GM19328 (cell line): Measurements from ENCODE around the gene ZNF366.

ENCODE experiments used
- ATAC-seq: cut with Tn5 transposase; IDR thresholded peaks from one replicate; pipeline ENCODE4 v1.9.1; 2021; ENCODE audit warnings: mild to moderate bottlenecking, moderate library complexity; ENCODE audit not compliant: unreplicated experiment

The ZNF366 gene

GRCh38 chr5:72445969-72446368 lies 61.2 kb downstream of the ZNF366 start:
- ATAC-seq = no peak

GRCh38 chr5:72443883-72444282 lies 63.3 kb downstream of the ZNF366 start:
- no peak for ATAC-seq

GRCh38 chr5:72441862-72442540 lies 65.2 kb downstream of the ZNF366 start:
- ATAC-seq = no peak

DNA sequence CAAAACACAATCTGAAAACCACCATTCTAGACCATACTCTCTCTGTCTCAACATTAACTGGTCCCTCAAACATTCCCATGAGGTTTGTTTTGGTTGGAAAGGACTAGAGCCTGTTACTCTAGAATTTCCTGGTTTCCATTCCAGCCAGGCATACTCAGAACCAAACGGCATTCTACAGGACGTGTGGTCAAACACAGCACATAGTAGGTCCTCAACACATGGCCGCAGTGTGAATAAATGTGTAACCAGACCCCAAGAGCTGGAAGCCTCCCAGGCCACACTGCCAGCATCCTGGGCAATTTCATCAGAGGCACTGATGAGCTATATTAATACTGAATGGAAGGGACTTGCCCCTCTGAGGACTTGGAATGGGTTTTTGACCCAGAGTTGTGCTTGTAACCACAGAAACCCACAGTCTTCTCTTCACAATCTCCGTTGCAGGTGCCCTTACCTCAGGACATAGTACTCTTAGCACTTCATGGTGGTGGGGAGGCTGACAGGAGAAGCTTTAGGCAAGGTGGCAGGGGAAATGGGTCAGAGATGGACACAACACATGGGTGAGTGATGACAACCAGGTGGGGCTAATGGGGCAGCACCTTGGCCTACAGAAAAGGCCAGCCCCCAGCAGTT lies 66.0 kb downstream of the ZNF366 start:
- ATAC-seq = no peak

GRCh38 chr5:72440207-72440638 lies 67.0 kb downstream of the ZNF366 start:
- no peak for ATAC-seq

DNA sequence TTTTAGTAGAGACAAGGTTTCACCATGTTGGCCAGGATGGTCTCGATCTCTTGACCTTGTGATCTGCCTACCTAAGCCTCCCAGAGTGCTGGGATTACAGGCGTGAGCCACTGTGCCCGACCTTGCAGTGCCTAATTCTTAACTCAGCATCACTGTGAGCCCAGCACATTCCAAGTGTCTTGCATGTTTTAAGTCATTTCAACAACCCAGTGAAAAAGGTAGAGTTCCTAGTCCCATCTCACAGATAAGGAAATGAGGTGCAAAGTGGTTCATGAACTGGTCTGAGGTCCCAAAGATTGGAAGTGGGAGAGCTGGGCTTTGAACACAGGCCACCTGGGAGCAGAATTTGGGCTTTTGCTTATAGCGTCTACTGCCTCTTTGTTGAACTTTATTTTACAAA lies 68.0 kb downstream of the ZNF366 start:
- no peak for ATAC-seq

DNA sequence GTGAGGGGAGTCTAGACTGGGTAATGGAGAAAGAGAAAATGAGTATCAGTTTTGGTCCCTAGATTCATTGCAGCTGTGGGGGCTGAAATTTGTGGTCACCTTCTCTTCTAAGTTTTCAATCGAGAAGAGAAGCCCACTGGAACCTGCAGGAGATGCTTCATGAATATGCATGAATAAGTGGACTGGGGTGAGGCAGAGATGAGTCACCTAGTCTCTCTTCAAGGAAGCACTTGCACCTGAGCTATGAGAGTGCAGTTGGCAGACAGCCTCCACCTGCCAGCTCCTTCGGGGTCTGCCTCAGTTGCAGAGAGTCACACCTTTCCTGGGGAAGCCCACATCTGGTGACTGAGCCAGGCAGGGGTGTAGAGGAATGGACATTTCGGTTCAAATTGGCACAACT lies 69.1 kb downstream of the ZNF366 start:
- ATAC-seq = no peak

GRCh38 chr5:72436796-72437471 lies 70.3 kb downstream of the ZNF366 start:
- no peak for ATAC-seq

DNA sequence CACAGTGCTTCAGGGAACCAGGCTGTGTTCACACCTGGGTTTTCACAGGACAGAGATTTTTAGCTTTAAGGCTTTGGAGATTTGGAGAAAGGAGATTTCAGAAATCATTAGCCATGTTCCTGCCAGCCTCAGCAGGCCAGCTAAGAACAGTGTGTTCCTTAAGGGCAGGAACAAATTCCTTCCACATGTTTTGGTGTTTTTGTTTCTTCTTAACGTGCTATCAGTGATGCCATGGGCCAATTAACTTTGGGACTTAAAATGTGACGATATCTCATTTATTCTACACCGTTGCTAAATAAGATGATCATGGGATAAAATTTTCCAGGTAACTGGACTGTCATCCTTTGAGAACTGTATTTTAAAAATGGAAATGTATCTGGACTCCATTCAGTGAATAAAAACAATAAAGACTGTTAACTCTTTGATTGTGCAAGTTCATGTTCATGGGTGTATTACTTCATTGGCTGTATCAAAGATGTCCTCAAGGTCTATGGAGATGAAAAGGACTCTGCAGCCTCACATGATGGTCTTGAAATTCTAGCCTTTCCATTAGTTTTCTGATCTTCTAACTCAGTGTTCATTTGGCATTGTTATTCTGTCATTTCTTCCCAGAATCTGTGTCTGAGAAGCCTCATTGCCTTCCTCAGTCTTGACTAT lies 72.3 kb downstream of the ZNF366 start:
- no peak for ATAC-seq

DNA sequence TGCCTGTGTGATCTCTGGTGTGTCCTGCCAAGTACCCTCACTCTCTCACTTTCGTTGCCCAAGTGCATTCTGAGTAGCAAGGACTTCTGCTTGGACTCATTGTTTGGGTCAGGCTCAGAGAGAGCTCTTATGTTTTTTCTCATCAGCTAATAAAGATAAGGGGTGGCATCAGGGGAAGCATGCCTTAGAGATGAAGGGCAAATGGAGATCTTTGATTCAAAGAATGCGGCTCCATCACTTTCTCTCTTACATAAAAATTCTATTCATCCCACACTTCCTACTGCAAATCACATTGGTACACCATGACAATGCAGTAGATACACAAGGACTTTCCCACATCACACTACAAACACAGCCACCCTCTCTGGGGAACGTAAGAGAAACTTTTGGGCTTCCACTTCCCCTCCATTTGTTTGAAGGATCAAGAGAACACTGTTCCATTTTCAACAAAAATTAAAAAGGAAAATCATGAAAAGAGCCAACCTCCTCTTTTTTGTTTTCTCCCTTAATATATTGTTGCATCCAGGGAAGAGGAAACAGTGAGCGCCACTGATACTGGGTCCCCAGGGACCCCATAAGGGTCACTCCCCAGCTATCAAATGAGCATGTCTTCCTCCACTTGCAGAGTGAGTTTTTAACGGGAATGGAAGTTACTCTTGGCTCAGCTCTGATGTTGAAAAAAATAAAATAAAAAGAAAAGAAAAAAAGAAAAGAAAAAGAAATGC lies 73.0 kb downstream of the ZNF366 start:
- ATAC-seq = no peak

- no peak for ATAC-seq
Observed at GRCh38 chr5:72433522-72433921, 73.7 kb downstream of the ZNF366 start.

- ATAC-seq = no peak
Observed at GRCh38 chr5:72428669-72429068, 78.5 kb downstream of the ZNF366 start.

- ATAC-seq = no peak
Observed at GRCh38 chr5:72427488-72428437, 79.4 kb downstream of the ZNF366 start.

GRCh38 chr5:72427016-72427415 lies 80.2 kb downstream of the ZNF366 start:
- ATAC-seq = no peak

DNA sequence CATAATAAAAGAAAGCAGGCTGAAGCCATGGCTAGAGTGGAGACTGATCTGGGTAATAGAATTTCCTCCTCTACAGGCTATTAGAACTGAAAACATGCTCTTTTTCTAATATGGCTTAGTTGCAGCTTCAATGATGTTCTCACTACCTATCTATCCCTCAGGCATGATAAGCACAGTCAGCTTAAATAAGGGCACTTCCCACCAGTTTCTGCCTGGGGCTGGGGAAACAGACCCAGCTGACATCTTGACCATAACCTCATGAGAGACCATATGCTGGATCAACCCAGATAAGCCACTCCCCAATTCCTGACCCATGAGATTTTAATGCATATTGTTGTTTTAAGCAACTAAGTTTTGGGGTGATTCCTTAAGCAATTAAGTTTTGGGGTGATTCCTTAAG lies 81.2 kb downstream of the ZNF366 start:
- ATAC-seq = no peak

DNA sequence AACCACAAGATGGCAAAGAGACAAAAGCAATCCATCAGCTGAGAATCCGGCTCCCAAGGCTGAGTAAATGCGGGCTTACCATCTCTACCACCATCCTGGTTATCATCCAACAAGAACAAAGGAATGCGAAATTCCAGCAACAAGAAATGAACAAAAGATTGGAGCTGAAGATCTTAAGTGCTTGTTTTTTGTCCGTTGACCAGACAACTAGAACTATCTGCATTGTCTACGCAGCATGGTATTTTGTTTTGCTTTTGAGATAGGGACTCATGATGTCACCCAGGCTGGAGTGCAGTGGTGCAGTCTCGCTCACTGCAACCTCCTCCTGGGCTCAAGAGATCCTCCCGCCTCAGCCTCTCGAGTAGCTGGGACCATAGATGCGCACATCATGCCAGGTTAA lies 88.9 kb downstream of the ZNF366 start:
- ATAC-seq = no peak

DNA sequence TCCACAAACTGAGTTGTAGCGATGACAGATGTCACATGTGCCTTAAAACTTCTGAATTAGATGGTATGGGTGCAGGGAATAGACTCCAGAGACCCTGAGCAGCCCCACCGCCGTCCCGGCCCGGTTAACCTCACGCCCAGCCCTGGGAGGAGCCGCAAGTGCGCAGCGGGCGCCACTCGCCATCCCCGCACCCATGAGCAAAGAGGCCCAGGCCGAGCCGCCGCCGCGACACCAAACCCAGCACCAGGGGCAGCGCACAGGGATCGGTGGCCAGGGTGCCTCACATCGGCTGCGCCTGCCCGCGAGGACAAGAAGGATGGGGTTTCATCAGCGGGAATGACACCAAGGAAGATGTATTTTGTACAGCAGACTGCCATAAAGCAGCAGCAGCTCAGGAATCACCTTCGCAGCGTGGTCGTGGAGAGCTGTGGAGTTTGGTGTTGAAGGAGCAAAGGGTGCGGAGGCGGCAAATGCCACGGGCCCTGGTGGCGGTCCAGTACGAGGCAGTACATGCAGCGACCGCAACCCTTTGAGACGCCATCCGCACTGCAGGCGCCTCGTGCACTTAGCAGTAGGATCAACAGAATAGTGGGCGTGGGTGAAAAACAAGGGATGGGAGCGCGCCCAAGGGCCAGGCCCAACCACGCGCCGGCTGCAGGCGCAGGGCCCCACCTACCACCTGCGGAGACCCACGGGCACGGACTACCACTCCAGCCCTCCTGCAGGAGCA lies 89.7 kb downstream of the ZNF366 start:
- ATAC-seq = no peak

DNA sequence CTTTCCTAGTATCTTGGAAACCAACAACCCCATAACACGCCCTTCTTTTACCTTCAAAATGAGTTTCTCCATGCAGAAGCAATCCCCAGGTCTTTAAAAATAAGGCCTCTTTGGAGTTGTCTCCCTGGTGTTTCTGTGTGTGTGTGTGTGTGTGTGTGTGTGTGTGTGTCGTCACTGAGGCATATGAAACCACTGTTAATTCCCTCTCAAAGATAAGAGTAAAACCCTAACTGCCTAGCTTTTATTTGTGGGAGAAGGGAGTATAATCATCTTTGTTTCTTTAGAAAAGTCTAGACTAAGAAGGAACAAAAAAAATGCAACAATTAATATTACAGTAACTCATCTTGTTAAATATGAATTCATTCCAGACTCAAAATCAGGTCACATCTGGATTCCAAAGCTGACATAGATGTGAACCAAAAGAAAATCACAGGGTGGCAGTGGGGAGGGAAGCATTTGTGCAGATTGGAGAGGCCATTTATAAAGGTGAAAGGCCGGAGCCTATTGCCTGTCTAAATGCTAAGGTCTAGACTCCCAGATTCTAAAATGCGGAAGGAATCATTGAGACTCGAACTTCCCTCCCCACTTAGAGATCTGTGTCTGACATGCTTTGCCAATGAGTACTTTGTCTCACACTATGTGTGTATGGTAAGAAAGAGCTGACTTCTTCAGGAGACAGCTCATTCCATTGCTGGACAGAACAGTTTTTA lies 91.4 kb downstream of the ZNF366 start:
- ATAC-seq = no peak
